K562 (cell line): Measurements from ENCODE around the gene COL8A2. TPM values are rescaled to one million over a fixed set of nuclear protein-coding genes. Genes with fewer than 3 reads are reported as not detected.
A peak's percentile ranks its signal among the peaks of the same experiment; 100 is the strongest.

Experiments used
- ARID1B ChIP-seq: fragments of 450-650 bp; IDR thresholded peaks from 2 replicates; pipeline ENCODE4 v1.6.1; 2016; ENCODE audit warnings: antibody characterized with exemption, mild to moderate bottlenecking, inconsistent platforms
- CAMTA2 ChIP-seq: fragments of 250-450 bp; sonication (Bioruptor Pico); conservative IDR thresholded peaks from 2 replicates; pipeline ENCODE4 v1.5.1; 2022
- DIDO1 ChIP-seq: fragments of 450-650 bp; IDR thresholded peaks from 2 replicates; pipeline ENCODE4 v1.6.1; 2016; ENCODE audit warnings: low read depth, missing biosample characterization, missing genetic modification characterization
- HMGN3 ChIP-seq: IDR thresholded peaks from 2 replicates; pipeline ENCODE4 v1.6.1; 2011; ENCODE audit warnings: borderline replicate concordance, low read depth, mild to moderate bottlenecking, mixed read lengths, low read length; ENCODE audit not compliant: insufficient read length; ENCODE audit errors: extremely low read depth
- JUND ChIP-seq, 2 experiments: IDR thresholded peaks; 2 replicates in 1 of 2; 3 replicates in 1 of 2; pipeline ENCODE4 v1.6.1; 2011; ENCODE audit warnings: borderline replicate concordance in 2 of 2, low read depth in 2 of 2, low read length in 2 of 2, improper control_type of control experiment in 1 of 2, missing biosample characterization in 1 of 2, missing genetic modification characterization in 1 of 2, missing genetic modification reagents in 1 of 2
- MTA1 ChIP-seq: fragments of 450-650 bp; IDR thresholded peaks from 2 replicates; pipeline ENCODE4 v1.6.1; 2017; ENCODE audit warnings: borderline replicate concordance
- PHF8 ChIP-seq: fragments of 200-600 bp; sonication (generic); IDR thresholded peaks from 2 replicates; pipeline ENCODE4 v1.6.1; 2012; ENCODE audit warnings: mixed run types, mild to moderate bottlenecking, inconsistent platforms, low read length, moderate library complexity, borderline replicate concordance
- POLR2B ChIP-seq: fragments of 450-650 bp; IDR thresholded peaks from 2 replicates; pipeline ENCODE4 v1.6.1; 2018; ENCODE audit warnings: low read depth; ENCODE audit not compliant: partially characterized antibody
- SMARCE1 ChIP-seq: fragments of 450-650 bp; IDR thresholded peaks from 2 replicates; pipeline ENCODE4 v1.7.1; 2016; ENCODE audit warnings: mild to moderate bottlenecking
- STAG1 ChIP-seq: sonication (generic); formaldehyde crosslinking; IDR thresholded peaks from 2 replicates; pipeline ENCODE4 v1.5.0; 2020; ENCODE audit warnings: missing genetic modification reagents, borderline replicate concordance
- ZEB2 ChIP-seq: fragments of 450-650 bp; IDR thresholded peaks from 2 replicates; pipeline ENCODE4 v1.6.1; 2016
- ZNF518B ChIP-seq: fragments of 250-450 bp; sonication (Bioruptor Pico); IDR thresholded peaks from 2 replicates; pipeline ENCODE4 v1.5.0; 2021; ENCODE audit warnings: mild to moderate bottlenecking, moderate library complexity
- ZSCAN32 ChIP-seq: fragments of 450-650 bp; formaldehyde crosslinking; IDR thresholded peaks from 2 replicates; pipeline ENCODE4 v1.4.0; 2020; ENCODE audit warnings: mild to moderate bottlenecking, moderate library complexity
- polyA plus RNA-seq, 8 experiments: library from polyadenylated mRNA; depleted of rRNA in 4 of 8; stranded (reverse) in 5 of 8; unstranded in 3 of 8; fragments of >200 nt; fragmentation: Nextera tagmentation in 2 of 8; fragmentation: Illumina TruSeq in 1 of 8; extraction: Ambion mirVana in 2 of 8; extraction: Trizol in 1 of 8; gene quantifications; 2 replicates each; pipeline versions ENCODE4 v1.2.1 to v1.2.3, GENCODE V29; 2011 to 2014; ENCODE audit warnings: inconsistent platforms in 1 of 8, missing spikeins in 1 of 8
- total RNA-seq, 7 experiments: library from RNA; depleted of rRNA in 6 of 7; stranded (reverse); fragments of >200 nt in 6 of 7; fragmentation: Illumina TruSeq in 2 of 7; extraction: Trizol in 2 of 7; gene quantifications; 2 replicates each; pipeline versions ENCODE4 v1.2.1 to v1.2.3, GENCODE V29; 2011 to 2021; ENCODE audit warnings: low replicate concordance in 1 of 7
- TF ChIP-seq, protein P1 (sequence below): sonication (generic); formaldehyde crosslinking; IDR thresholded peaks from 2 replicates; pipeline ENCODE4 v1.8.1; 2023; ENCODE audit warnings: mild to moderate bottlenecking, missing genetic modification reagents
- TF ChIP-seq, protein P2 (sequence below), 2 experiments: fragments of 450-650 bp; conservative IDR thresholded peaks; 2 replicates each; pipeline ENCODE4 v1.6.1; 2017; ENCODE audit warnings: mild to moderate bottlenecking in 2 of 2, moderate library complexity in 2 of 2
- TF ChIP-seq, protein P3 (sequence below): sonication (generic); formaldehyde crosslinking; IDR thresholded peaks from 2 replicates; pipeline ENCODE4 v1.8.0; 2022; ENCODE audit warnings: mild to moderate bottlenecking, missing genetic modification reagents
- TF ChIP-seq, protein P4 (sequence below): sonication (generic); formaldehyde crosslinking; IDR thresholded peaks from 2 replicates; pipeline ENCODE4 v1.8.0; 2022; ENCODE audit warnings: mild to moderate bottlenecking, missing genetic modification reagents

Gene COL8A2
- total and polyA plus RNA-seq, 9 of the 15 experiments (the other 6 are each of a cell fraction or from before 2014, with no cell fraction given), result 0.03 to 0.14 (median 0.04) TPM; not detected in 5

DNA sequence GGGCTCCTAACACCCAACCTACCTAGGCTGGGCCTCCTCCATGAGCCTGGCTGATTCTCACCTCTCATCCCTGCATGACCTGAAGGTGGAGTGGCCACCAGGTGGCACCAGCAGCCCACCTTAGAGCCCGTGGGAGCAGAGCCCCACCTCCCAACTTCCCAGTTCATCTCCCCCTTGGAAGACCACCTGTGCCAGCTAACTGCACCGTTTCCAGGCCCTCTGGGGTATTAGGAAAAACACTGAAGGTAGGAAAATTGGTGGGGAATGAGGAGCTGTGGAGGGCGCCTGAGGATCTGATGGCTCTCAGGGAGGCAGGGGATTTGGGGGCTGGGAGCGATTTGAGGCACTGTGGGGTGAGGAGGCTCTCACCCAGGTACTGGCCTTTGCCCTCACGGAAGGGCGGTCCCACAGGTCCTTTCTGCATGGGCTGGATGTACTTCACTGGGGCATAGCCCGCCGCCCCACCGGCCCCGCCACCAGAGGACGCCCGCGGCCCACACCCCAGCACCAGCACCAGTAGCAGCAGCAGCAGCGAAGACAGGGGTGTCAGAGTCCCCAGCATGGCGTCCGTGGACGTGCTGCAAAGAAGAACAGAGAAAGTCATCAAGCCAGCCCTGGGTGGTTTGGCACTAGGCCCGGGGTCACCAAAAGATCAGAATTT, 25.2 kb downstream of the COL8A2 start (continued):
- TF ChIP-seq, protein P1, sequence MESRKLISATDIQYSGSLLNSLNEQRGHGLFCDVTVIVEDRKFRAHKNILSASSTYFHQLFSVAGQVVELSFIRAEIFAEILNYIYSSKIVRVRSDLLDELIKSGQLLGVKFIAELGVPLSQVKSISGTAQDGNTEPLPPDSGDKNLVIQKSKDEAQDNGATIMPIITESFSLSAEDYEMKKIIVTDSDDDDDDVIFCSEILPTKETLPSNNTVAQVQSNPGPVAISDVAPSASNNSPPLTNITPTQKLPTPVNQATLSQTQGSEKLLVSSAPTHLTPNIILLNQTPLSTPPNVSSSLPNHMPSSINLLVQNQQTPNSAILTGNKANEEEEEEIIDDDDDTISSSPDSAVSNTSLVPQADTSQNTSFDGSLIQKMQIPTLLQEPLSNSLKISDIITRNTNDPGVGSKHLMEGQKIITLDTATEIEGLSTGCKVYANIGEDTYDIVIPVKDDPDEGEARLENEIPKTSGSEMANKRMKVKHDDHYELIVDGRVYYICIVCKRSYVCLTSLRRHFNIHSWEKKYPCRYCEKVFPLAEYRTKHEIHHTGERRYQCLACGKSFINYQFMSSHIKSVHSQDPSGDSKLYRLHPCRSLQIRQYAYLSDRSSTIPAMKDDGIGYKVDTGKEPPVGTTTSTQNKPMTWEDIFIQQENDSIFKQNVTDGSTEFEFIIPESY (CRISPR knock-in tag), result peak; percentile 58
- no peak for TF ChIP-seq ZSCAN32
- TF ChIP-seq ZEB2, result peak; percentile 87
- no peak for TF ChIP-seq CAMTA2 (CRISPR knock-in tag)
- peak; percentile 16; the same call in 1 of the 2 replicates for TF ChIP-seq PHF8
- 0 out of 2 replicates have a peak, but pooled peaks have one; percentile 52 for TF ChIP-seq MTA1
- TF ChIP-seq SMARCE1, result peak; percentile 59; the same call in 1 of the 2 replicates
- no peak for TF ChIP-seq POLR2B
- TF ChIP-seq, protein P2, sequence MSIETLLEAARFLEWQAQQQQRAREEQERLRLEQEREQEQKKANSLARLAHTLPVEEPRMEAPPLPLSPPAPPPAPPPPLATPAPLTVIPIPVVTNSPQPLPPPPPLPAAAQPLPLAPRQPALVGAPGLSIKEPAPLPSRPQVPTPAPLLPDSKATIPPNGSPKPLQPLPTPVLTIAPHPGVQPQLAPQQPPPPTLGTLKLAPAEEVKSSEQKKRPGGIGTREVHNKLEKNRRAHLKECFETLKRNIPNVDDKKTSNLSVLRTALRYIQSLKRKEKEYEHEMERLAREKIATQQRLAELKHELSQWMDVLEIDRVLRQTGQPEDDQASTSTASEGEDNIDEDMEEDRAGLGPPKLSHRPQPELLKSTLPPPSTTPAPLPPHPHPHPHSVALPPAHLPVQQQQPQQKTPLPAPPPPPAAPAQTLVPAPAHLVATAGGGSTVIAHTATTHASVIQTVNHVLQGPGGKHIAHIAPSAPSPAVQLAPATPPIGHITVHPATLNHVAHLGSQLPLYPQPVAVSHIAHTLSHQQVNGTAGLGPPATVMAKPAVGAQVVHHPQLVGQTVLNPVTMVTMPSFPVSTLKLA (conservative IDR thresholded peaks at IDR 0.05), result peak in 1 of 2 experiments; percentile 38; a peak in 1 of 4 replicates
- peak; percentile 58; the same call in 1 of the 2 replicates for TF ChIP-seq ARID1B
- TF ChIP-seq DIDO1 (tag), result no peak
- TF ChIP-seq, protein P3, sequence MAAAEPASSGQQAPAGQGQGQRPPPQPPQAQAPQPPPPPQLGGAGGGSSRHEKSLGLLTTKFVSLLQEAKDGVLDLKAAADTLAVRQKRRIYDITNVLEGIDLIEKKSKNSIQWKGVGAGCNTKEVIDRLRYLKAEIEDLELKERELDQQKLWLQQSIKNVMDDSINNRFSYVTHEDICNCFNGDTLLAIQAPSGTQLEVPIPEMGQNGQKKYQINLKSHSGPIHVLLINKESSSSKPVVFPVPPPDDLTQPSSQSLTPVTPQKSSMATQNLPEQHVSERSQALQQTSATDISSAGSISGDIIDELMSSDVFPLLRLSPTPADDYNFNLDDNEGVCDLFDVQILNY (CRISPR knock-in tag), result peak; percentile 90; the same call in 1 of the 2 replicates
- no peak for TF ChIP-seq ZNF518B (CRISPR knock-in tag)
- TF ChIP-seq STAG1 (CRISPR knock-in tag), result peak; percentile 97
- TF ChIP-seq, protein P4, sequence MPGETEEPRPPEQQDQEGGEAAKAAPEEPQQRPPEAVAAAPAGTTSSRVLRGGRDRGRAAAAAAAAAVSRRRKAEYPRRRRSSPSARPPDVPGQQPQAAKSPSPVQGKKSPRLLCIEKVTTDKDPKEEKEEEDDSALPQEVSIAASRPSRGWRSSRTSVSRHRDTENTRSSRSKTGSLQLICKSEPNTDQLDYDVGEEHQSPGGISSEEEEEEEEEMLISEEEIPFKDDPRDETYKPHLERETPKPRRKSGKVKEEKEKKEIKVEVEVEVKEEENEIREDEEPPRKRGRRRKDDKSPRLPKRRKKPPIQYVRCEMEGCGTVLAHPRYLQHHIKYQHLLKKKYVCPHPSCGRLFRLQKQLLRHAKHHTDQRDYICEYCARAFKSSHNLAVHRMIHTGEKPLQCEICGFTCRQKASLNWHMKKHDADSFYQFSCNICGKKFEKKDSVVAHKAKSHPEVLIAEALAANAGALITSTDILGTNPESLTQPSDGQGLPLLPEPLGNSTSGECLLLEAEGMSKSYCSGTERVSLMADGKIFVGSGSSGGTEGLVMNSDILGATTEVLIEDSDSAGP, result peak; percentile 71; the same call in 1 of the 2 replicates
- TF ChIP-seq HMGN3, result peak; percentile 40
- peak; percentile 52; the same call in 1 of the 2 replicates for TF ChIP-seq JUND (IDR thresholded peaks at IDR 0.05; ENCODE audit: borderline replicate concordance, low read depth, low read length)
- TF ChIP-seq JUND (tag; IDR thresholded peaks at IDR 0.05; ENCODE audit: borderline replicate concordance, low read depth, low read length), result no peak
